IMR-90 (cell line): Measurements from ENCODE around the gene HPGDS. TPM values are rescaled to one million over a fixed set of nuclear protein-coding genes. Genes with fewer than 3 reads are reported as not detected.

Source experiments
- ATAC-seq: fragments of 200-7000 bp; cut with Tn5 transposase; 2 replicates; pipeline ENCODE4 v1.9.1; 2020; ENCODE audit warnings: low read depth, mild to moderate bottlenecking, moderate library complexity
- BruUV-seq: library from RNA; stranded (reverse); fragments of 400-500 nt; replicated peaks from 2 replicates; lab custom pipeline; 2021; lab: Mats Ljungman, UMichigan
- CTCF ChIA-PET: fragments of 300-600 bp; formaldehyde crosslinking; extraction: SDS; loops from one replicate; lab custom pipeline; 2021; ENCODE audit warnings: antibody characterized with exemption; lab: Yijun Ruan, JAX
- POLR2A ChIA-PET: fragments of 300-600 bp; sonication (Branson Sonifier 250); formaldehyde crosslinking; loops from one replicate; lab custom pipeline; 2022; ENCODE audit warnings: antibody characterized with exemption; ENCODE audit not compliant: unreplicated experiment; lab: Charles Lee
- DNase-seq: peaks from one replicate; pipeline ENCODE4 v3.0.0; 2013
- H2AFZ ChIP-seq: replicated peaks from 2 replicates; pipeline ENCODE3; 2013; ENCODE audit warnings: low read length, mild to moderate bottlenecking; ENCODE audit not compliant: poor library complexity
- H2AK5ac ChIP-seq: 2 replicates; pipeline ENCODE4 v1.6.1; 2013; ENCODE audit warnings: low read depth, low read length, inconsistent platforms
- H2AK9ac ChIP-seq: replicated peaks from 2 replicates; pipeline ENCODE3; 2013; ENCODE audit warnings: mild to moderate bottlenecking, low read depth, low read length, moderate library complexity; ENCODE audit not compliant: poor library complexity
- H2BK120ac ChIP-seq: 2 replicates; pipeline ENCODE4 v1.6.1; 2013; ENCODE audit warnings: low read depth, low read length, inconsistent platforms
- H2BK15ac ChIP-seq: 3 replicates; pipeline ENCODE4 v1.6.1; 2013; ENCODE audit warnings: low read depth, low read length, inconsistent platforms
- H2BK20ac ChIP-seq: 2 replicates; pipeline ENCODE4 v1.6.1; 2013; ENCODE audit warnings: low read depth, mild to moderate bottlenecking, inconsistent platforms, low read length, moderate library complexity
- H2BK5ac ChIP-seq: 2 replicates; pipeline ENCODE4 v1.6.1; 2013; ENCODE audit warnings: mild to moderate bottlenecking, low read depth, low read length, inconsistent platforms; ENCODE audit not compliant: poor library complexity, severe bottlenecking
- H3K14ac ChIP-seq: replicated peaks from 2 replicates; pipeline ENCODE4 v1.6.1; 2013; ENCODE audit warnings: low read depth, low read length, inconsistent platforms
- H3K18ac ChIP-seq: 2 replicates; pipeline ENCODE4 v1.6.1; 2013; ENCODE audit warnings: low read depth, low read length, control low read depth
- H3K23ac ChIP-seq: 2 replicates; pipeline ENCODE4 v1.6.1; 2013; ENCODE audit warnings: low read depth, low read length, inconsistent platforms
- H3K27ac ChIP-seq: 2 replicates; pipeline ENCODE4 v1.5.1; 2013; ENCODE audit warnings: mild to moderate bottlenecking, control low read depth, low read length; ENCODE audit not compliant: insufficient read depth
- H3K27me3 ChIP-seq: 2 replicates; pipeline ENCODE4 v1.6.1; 2013; ENCODE audit warnings: low read length; ENCODE audit not compliant: control insufficient read depth, insufficient read depth
- H3K36me3 ChIP-seq: 2 replicates; pipeline ENCODE4 v1.6.1; 2013; ENCODE audit warnings: low read length, mixed read lengths; ENCODE audit not compliant: control insufficient read depth, insufficient read depth
- H3K4ac ChIP-seq: 2 replicates; pipeline ENCODE4 v1.6.1; 2013; ENCODE audit warnings: low read depth, low read length, inconsistent platforms
- H3K4me1 ChIP-seq: 2 replicates; pipeline ENCODE4 v1.6.1; 2013; ENCODE audit warnings: low read length, mixed read lengths; ENCODE audit not compliant: control insufficient read depth, insufficient read depth
- H3K4me2 ChIP-seq: 2 replicates; pipeline ENCODE4 v1.6.1; 2013; ENCODE audit warnings: low read depth, mild to moderate bottlenecking, control low read depth, low read length, moderate library complexity
- H3K4me3 ChIP-seq: 2 replicates; pipeline ENCODE4 v1.5.1; 2013; ENCODE audit warnings: low read depth, mild to moderate bottlenecking, control low read depth, low read length, moderate library complexity; ENCODE audit not compliant: insufficient read depth
- H3K56ac ChIP-seq: 2 replicates; pipeline ENCODE4 v1.6.1; 2013; ENCODE audit warnings: low read length, inconsistent platforms; ENCODE audit not compliant: insufficient read depth; ENCODE audit errors: extremely low read depth
- H3K79me1 ChIP-seq, 2 experiments: 2 replicates each; pipeline ENCODE4 v1.6.1; 2013; ENCODE audit warnings: low read length in 2 of 2, inconsistent platforms in 1 of 2, low read depth in 1 of 2
- H3K9ac ChIP-seq: 2 replicates; pipeline ENCODE4 v1.6.1; 2013; ENCODE audit warnings: low read depth, low read length, control low read depth
- H3K9me1 ChIP-seq: 2 replicates; pipeline ENCODE4 v1.6.1; 2013; ENCODE audit warnings: low read length, inconsistent platforms; ENCODE audit not compliant: insufficient read depth
- H3K9me3 ChIP-seq: 2 replicates; pipeline ENCODE4 v1.6.1; 2013; ENCODE audit warnings: low read length; ENCODE audit not compliant: control insufficient read depth, insufficient read depth
- H4K20me1 ChIP-seq: 2 replicates; pipeline ENCODE4 v1.6.1; 2013; ENCODE audit warnings: low read length, inconsistent platforms; ENCODE audit not compliant: insufficient read depth
- H4K5ac ChIP-seq: 2 replicates; pipeline ENCODE4 v1.6.1; 2013; ENCODE audit warnings: mild to moderate bottlenecking, low read depth, low read length, control low read depth
- H4K8ac ChIP-seq, 2 experiments: 2 replicates each; pipeline ENCODE4 v1.6.1; 2013; ENCODE audit warnings: low read depth in 2 of 2, low read length in 2 of 2, control low read depth in 1 of 2, inconsistent platforms in 1 of 2
- H4K91ac ChIP-seq: 2 replicates; pipeline ENCODE4 v1.6.1; 2013; ENCODE audit warnings: low read depth, low read length, inconsistent platforms; ENCODE audit not compliant: insufficient read depth
- BHLHE40 ChIP-seq: fragments of 150-350 bp; IDR thresholded peaks from 2 replicates; pipeline ENCODE4 v1.6.1; 2016; ENCODE audit warnings: mild to moderate bottlenecking, low read depth, low read length
- ELK1 ChIP-seq: fragments of 150-350 bp; IDR thresholded peaks from 2 replicates; pipeline ENCODE4 v1.6.1; 2016; ENCODE audit warnings: low read depth, mild to moderate bottlenecking, low read length, moderate library complexity, borderline replicate concordance
- MAFK ChIP-seq: IDR thresholded peaks from 2 replicates; pipeline ENCODE4 v1.6.1; 2012; ENCODE audit warnings: low read depth, low read length, improper control_type of control experiment
- MAZ ChIP-seq: IDR thresholded peaks from 2 replicates; pipeline ENCODE4 v1.6.1; 2012; ENCODE audit warnings: low read depth, mild to moderate bottlenecking, low read length, improper control_type of control experiment, moderate library complexity, borderline replicate concordance
- MXI1 ChIP-seq: IDR thresholded peaks from 2 replicates; pipeline ENCODE4 v1.6.1; 2012; ENCODE audit warnings: low read depth, mild to moderate bottlenecking, low read length, moderate library complexity, borderline replicate concordance
- POLR2A ChIP-seq: IDR thresholded peaks from 2 replicates; pipeline ENCODE4 v1.6.1; 2012; ENCODE audit warnings: mild to moderate bottlenecking, low read depth, low read length
- RAD21 ChIP-seq: IDR thresholded peaks from 2 replicates; pipeline ENCODE4 v1.6.1; 2012; ENCODE audit warnings: low read length, improper control_type of control experiment
- RFX5 ChIP-seq: IDR thresholded peaks from 2 replicates; pipeline ENCODE4 v1.8.0; 2012; ENCODE audit warnings: low read depth, mild to moderate bottlenecking, low read length, moderate library complexity
- WGBS, 2 experiments: methylation state at CpG; one replicate each; pipeline versions ENCODE4 v1.1.5 to v1.1.7; 2013; ENCODE audit warnings: missing lambda C conversion rate in 2 of 2; ENCODE audit not compliant: insufficient read length in 1 of 2; ENCODE audit errors: extremely low coverage in 2 of 2; 5-methylcytosine and 5-hydroxymethylcytosine counted together
- dilution Hi-C: fragments of 300-500 bp; cut with HindIII; formaldehyde crosslinking; loops from one replicate; pipeline ENCODE4 v1.14.3; 2018; ENCODE audit warnings: low sequenced_read_pairs; ENCODE audit not compliant: unreplicated experiment
- in situ Hi-C: fragments of 300-500 bp; cut with MboI; formaldehyde crosslinking; loops from 3 replicates; pipeline ENCODE4 v1.14.3; 2019; ENCODE audit warnings: low sequenced_read_pairs, inconsistent platforms, mixed read lengths
- intact Hi-C: fragments of 100-400 bp; cut with micrococcal nuclease; formaldehyde crosslinking; loops from 2 replicates; pipeline ENCODE4 v1.10.0; 2022
- polyA plus RNA-seq, 3 experiments: library from polyadenylated mRNA; depleted of rRNA; stranded (reverse); fragments of >200 nt; gene quantifications; 2 replicates each; pipeline ENCODE4 v1.2.3, GENCODE V29; 2012; ENCODE audit warnings: low replicate concordance in 1 of 3
- total RNA-seq: library from RNA; depleted of rRNA; stranded (reverse); fragments of >200 nt; gene quantifications from 2 replicates; pipeline ENCODE4 v1.2.3, GENCODE V29; 2012

Gene HPGDS
- total and polyA plus RNA-seq, 2 of the 4 experiments (the other 2 are of a cell fraction): not detected

DNA sequence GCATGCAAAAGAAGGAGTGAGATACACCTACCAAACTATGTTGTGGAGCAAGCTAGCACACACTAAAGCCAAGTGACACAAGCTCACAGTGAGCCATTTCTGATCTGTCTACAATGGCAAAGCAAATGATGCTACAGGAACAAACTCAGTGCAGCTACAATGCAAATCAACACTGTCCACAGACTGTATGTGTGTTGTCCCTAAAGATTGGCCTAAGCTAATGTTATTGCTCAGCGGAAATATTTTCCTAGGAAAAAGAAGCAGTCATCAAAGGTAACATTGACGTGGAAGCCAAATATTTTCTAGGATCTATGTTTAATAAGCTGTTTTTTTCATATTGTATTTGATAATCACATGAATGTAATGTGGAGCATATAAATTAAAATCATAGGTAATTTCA is 34.7 kb upstream of the HPGDS start:
- H3K23ac ChIP-seq: no peak overlapping the region
- no peak overlapping the region for H2AFZ ChIP-seq
- H2BK20ac ChIP-seq: no peak overlapping the region
- no peak overlapping the region for H3K14ac ChIP-seq
- H2AK9ac ChIP-seq: no peak overlapping the region
- no peak overlapping the region for H3K56ac ChIP-seq
- H2BK15ac ChIP-seq: no peak overlapping the region
- peaks cover 7% of the 10 kb centered on the region for H3K27me3 ChIP-seq
- H4K8ac ChIP-seq: no peak overlapping the region
- H3K79me1 ChIP-seq: no peaks in the 10 kb centered on the region
- dilution Hi-C loops: no loop called here
- H2BK120ac ChIP-seq: no peak overlapping the region
- no TSS peak for BruUV-seq
- H3K9ac ChIP-seq: no peak overlapping the region
- intact Hi-C loops: no loop called here
- DNase-seq (no peak), ATAC-seq (no peak)
- H3K9me3 ChIP-seq: no peaks in the 10 kb centered on the region
- ChIA-PET CTCF (interaction anchor here (0.6 kb wide), 1 partner anchor 110 kb away, joined by 6 read pairs; no protein-coding TSS in a partner anchor), POLR2A (no interaction called here)
- no peaks in the 10 kb centered on the region for H3K9me1 ChIP-seq
- H3K4me2 ChIP-seq: no peak overlapping the region
- no peak overlapping the region for H3K18ac ChIP-seq
- TF ChIP-seq MAZ (no peak), RAD21 (no peak), MXI1 (no peak), RFX5 (no peak), BHLHE40 (no peak), ELK1 (no peak), MAFK (no peak), POLR2A (no peak)
- no peak overlapping the region for H3K4ac ChIP-seq
- H2BK5ac ChIP-seq: no peak overlapping the region
- H3K27ac ChIP-seq: no peak overlapping the region
- WGBS, 2 experiments: no CpG with 5 or more reads among the region's 2 CpGs
- no peak overlapping the region for H4K91ac ChIP-seq
- no peaks in the 10 kb centered on the region for H3K4me1 ChIP-seq
- no peak overlapping the region for H3K4me3 ChIP-seq
- H2AK5ac ChIP-seq: no peak overlapping the region
- H4K20me1 ChIP-seq: no peaks in the 10 kb centered on the region
- in situ Hi-C loops: no loop called here
- H3K36me3 ChIP-seq: no peaks in the 10 kb centered on the region
- H4K5ac ChIP-seq: no peak overlapping the region
